Left hindlimb (tissue), 1 donor: ENCODE measurements around the gene CCDC30.

Experiments
- DNase-seq: peaks from one replicate; pipeline ENCODE4 v3.0.0-alpha.2; 2018

The CCDC30 gene

DNA sequence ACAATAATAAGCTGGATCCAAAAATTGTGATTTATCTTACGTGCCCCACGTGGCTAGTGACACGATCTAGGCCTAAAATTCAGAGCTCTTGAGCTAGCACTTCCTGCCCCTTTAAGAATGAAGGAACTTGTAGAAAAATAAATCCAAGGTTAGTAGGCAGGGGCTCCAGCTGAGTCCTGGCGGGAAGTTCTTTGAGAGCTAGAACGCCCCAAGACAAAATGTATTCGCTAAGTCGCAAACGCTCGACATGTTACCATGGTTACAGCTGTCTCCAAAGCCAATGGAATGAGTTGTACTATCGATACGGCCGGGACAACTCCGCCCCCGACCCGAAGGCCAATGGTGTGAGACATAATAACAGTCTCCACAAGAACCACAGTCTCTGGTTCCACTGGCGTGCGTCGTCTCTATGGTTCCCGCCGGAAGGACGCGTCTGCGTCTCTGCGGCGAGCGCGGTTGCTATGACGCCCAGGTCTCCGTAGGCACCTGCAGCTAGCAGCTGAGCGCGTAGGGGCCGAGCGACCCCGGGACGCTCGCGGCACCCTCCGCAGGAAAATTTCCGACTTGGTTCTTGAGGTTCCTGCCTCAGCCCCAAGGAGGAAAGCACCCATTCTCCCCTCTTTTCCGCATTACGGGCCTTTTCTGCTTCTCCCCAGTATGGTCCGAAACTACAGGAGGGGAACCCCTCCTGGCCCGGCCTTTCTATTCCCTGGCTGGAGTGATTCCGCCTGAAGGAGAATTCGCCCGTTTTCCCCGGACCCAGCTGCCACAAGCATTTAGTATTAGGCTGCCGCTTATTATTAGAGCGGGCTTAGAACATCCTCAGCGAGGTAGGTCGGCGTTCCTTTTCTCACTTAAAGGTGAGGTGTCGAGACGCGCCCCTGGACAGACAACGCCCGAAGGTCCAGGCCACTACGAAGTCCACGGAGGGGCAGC, at the start of gene CCDC30:
TSS of gene CCDC30 (plus strand) at position 459 of the 936 bp plus-strand sequence. CDS start 17,266 bp downstream, outside the sequence.
- peak; percentile 96 for DNase-seq

DNA sequence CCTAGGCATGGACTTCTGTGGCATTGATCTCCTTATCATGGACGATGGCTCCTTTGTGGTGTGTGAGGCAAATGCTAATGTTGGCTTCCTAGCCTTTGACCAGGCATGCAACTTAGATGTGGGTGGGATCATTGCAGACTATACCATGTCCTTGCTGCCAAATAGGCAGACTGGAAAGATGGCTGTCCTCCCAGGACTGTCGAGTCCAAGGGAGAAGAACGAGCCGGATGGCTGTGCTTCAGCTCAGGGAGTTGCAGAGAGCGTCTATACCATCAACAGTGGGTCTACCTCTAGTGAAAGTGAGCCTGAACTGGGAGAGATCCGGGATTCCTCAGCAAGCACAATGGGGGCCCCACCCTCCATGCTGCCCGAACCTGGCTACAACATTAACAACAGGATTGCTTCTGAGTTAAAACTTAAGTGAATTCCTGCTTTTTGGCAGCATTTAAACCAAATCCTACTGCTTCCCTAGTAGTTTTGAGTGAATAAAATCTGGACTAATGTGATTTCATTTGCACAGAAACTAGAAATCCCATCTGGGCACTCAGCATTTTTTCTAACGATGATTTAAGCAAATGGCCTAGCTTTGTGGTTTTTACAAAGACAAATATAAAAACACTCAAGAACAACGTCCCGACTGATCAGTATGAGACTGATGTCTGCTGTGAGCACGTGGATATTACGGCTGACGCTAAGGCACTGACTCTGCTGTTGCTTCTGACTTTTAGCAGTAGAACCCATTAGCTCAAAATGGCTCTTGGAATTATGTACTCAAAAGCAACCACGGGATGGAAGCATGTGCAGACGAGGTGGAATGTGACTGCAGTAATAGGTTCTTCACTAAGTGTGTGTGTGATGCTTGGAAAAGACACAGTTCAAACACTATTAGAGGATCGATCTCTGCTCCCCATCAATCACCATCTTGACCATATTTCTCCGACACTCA, 48.3 kb upstream of the CCDC30 start:
- DNase-seq: no peak

DNA sequence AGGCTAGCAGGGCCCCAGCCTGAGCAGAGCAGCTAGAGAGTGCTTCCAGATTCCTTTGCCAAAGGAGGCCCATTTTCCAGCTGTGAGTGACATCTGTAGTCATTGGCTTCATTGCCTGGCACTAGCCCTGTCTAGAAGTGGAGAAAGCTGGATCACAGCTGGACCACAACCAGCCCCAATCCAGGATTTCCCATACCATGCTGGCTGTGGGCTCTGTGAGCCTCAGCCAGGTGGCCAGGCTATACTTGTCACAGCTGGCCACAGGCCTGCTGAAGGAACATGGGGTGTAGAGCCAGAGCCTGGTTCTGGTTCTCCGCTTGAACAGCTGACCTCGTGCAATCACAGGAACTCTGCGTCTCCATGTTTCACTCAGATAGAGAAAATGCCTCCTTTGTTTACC, 45.9 kb upstream of the CCDC30 start:
- DNase-seq: peak; percentile 76

GRCh38 chr1:42418516-42418915, 44.6 kb upstream of the CCDC30 start:
- no peak for DNase-seq

- DNase-seq: peak; percentile 89
These were observed 43.8 kb upstream of the CCDC30 start for GRCh38 chr1:42419126-42419821.

DNA sequence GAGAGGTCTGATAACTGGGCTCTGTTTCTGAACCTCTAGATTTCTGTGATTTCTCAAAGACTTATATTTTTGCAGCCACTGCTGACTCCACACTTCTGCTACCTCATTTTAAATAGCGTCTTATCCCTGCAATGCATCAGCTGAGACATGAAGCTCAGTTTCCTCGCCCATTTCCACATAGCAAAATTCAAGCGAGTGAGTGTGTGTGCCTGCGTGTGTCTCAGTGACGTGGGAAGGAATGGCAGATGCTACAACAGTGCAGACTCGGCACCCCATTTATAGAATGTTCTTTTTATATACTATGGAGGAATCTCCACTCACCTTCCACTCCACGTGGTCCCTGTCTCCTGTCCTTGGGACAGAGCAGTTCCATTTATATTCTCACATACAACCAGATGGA, 43.0 kb upstream of the CCDC30 start:
- DNase-seq: no peak

- DNase-seq: peak; percentile 91
These were observed 42.0 kb upstream of the CCDC30 start for GRCh38 chr1:42420911-42421585.

GRCh38 chr1:42422737-42423136, 40.3 kb upstream of the CCDC30 start:
- no peak for DNase-seq

DNA sequence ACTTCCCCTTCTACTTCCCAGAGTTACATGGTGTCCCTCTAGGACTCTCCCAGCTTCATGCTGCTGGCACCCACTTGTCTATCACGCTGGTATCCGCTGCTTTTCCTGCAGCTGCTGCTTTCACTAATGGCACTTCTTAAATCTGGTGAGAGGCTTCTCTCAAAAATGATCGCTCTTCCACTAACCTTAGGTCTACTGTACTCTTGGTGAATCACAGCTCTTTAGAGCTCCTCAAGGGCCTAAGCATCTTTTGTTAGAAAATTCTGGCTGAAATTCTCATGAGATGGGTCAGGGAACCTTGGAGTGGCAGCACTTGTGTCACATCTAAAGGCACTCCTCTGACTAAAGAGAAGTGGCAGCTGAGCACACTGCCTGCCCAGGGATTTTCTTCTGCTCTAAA, 39.4 kb upstream of the CCDC30 start:
- DNase-seq: no peak

- no peak for DNase-seq
These were observed 38.9 kb upstream of the CCDC30 start for GRCh38 chr1:42424201-42424600.

DNA sequence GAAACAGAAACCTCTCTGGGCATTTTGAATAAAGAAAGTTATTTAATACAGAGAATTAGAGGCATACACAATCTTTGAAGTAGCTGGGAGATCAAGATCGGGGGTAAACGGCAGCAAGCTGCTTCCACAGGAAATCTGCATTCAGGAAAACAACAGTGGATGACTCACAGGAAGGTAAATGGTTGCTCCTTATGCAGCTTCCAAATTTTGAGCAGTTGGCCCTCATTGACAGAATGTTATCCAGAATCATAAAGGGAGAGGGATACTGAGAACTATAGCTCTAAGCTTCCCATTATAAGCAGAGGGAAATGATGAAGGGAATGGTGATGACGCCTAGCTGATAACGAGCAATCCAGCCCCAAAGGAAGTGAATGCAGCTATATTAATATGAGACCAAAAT, 35.8 kb upstream of the CCDC30 start:
- no peak for DNase-seq

DNA sequence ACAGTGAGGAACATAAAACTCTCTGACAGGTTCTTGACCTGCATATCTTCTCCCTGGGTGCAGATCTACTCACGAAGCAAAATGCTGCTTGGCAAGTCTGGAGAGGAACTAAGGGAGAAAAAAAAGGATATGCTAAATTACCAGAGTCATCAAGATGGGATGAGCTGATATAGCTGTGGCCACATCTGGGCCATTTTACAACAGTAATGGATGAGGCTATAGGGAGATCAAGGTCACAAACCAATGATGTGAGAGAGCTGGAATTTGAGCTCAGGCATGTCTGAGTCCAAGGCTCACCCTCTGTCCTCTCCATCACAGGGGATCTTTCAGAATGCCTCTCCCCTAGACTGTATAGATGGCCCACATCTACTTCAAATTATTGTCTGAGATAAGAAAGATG, 33.5 kb upstream of the CCDC30 start:
- no peak for DNase-seq

GRCh38 chr1:42430286-42431135, 32.6 kb upstream of the CCDC30 start:
- no peak for DNase-seq

- no peak for DNase-seq
These were observed 31.6 kb upstream of the CCDC30 start for GRCh38 chr1:42431514-42431913.

DNA sequence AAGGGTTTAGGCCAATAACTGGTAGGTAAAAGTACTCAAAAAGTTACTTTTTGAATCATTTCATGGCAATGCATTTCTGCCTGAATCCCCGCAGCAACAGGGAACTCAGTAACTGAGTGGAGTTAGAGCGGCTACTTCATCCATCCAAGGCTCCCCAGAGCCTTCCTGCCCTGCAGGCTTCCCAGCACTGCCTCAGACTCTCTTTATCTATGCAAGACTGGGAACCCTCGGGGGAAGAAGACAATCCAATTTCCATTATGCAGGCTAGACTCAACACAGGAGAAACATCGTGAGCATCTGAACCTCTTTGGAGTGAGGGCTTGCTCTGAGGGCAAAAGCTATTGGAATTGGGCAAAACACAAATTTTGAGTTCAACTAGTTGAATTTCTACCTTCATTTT, 30.4 kb upstream of the CCDC30 start:
- no peak for DNase-seq

GRCh38 chr1:42433369-42433768, 29.7 kb upstream of the CCDC30 start:
- no peak for DNase-seq

- no peak for DNase-seq
These were observed 28.7 kb upstream of the CCDC30 start for GRCh38 chr1:42434340-42434739.

- DNase-seq: no peak
These were observed 23.1 kb upstream of the CCDC30 start for GRCh38 chr1:42439940-42440339.

DNA sequence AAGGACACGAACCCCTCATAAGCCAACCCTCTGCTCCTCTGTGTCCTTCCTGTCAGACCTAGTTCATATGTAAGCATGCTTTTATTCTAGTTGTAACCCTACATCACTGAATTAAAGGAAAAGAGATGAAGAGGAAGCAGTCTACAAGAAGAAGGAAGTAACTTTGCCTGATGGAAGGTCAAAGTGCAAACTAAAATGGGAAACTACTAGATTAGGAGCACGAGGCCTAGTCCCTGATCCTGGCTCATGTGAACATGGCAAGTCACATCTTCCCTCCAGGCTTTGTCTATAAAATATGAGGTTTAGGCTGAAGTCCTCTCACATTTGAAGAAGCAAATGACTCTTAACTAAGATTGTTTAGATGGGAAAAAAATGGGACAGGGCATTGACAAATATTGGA, 20.4 kb upstream of the CCDC30 start:
- DNase-seq: no peak

DNA sequence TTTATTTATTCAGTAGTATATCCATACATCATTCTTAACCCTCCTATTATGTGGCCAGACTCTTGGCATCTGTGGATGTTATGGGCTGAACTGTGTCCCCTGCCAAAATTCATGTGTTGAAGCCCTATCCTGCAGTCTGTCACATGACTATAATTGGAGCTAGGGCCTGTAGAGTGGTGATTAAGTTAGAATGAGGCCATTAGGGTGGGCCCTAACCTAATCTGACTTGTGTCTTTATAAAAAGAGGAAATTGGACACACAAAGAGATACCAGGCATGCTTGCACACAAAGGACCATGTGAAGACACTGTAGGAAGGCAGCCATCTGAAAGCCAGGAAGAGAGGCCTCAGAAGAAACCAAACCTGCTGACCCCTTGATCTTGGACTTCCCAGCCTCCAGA, 13.8 kb upstream of the CCDC30 start:
- no peak for DNase-seq

GRCh38 chr1:42450061-42450460, 13.0 kb upstream of the CCDC30 start:
- no peak for DNase-seq
